Measurements from ENCODE around the gene RAB14.

Gene RAB14

GRCh38 chr9:121230256-121230655 lies 28.6 kb upstream of the RAB14 start:
- Histone ChIP-seq H3K27ac (replicated peaks) (no peak overlapping the region), H3K4me3 (replicated peaks; ENCODE audit: insufficient read depth, low read length) (no peak overlapping the region), H3K27me3 (ENCODE audit: insufficient read depth, poor library complexity, severe bottlenecking) (no peaks in the 10 kb centered on the region)
- no peak for DNase-seq (ENCODE audit: low read depth in 1 of 2, low spot score in 1 of 2)
- no peak for TF ChIP-seq SPI1 (IDR thresholded peaks at IDR 0.05; ENCODE audit: borderline replicate concordance, low read depth)
- TF ChIP-seq CTCF (IDR thresholded peaks at IDR 0.05; ENCODE audit: insufficient read depth, low read length), result no peak
- TF ChIP-seq POLR2AphosphoS5 (IDR thresholded peaks at IDR 0.05; ENCODE audit: low read depth), result no peak
- TF ChIP-seq, protein P1, sequence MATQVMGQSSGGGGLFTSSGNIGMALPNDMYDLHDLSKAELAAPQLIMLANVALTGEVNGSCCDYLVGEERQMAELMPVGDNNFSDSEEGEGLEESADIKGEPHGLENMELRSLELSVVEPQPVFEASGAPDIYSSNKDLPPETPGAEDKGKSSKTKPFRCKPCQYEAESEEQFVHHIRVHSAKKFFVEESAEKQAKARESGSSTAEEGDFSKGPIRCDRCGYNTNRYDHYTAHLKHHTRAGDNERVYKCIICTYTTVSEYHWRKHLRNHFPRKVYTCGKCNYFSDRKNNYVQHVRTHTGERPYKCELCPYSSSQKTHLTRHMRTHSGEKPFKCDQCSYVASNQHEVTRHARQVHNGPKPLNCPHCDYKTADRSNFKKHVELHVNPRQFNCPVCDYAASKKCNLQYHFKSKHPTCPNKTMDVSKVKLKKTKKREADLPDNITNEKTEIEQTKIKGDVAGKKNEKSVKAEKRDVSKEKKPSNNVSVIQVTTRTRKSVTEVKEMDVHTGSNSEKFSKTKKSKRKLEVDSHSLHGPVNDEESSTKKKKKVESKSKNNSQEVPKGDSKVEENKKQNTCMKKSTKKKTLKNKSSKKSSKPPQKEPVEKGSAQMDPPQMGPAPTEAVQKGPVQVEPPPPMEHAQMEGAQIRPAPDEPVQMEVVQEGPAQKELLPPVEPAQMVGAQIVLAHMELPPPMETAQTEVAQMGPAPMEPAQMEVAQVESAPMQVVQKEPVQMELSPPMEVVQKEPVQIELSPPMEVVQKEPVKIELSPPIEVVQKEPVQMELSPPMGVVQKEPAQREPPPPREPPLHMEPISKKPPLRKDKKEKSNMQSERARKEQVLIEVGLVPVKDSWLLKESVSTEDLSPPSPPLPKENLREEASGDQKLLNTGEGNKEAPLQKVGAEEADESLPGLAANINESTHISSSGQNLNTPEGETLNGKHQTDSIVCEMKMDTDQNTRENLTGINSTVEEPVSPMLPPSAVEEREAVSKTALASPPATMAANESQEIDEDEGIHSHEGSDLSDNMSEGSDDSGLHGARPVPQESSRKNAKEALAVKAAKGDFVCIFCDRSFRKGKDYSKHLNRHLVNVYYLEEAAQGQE (IDR thresholded peaks at IDR 0.05; ENCODE audit: insufficient replicate concordance, low read depth), result no peak
- no peak for TF ChIP-seq GABPA (IDR thresholded peaks at IDR 0.05; ENCODE audit: low read depth)

DNA sequence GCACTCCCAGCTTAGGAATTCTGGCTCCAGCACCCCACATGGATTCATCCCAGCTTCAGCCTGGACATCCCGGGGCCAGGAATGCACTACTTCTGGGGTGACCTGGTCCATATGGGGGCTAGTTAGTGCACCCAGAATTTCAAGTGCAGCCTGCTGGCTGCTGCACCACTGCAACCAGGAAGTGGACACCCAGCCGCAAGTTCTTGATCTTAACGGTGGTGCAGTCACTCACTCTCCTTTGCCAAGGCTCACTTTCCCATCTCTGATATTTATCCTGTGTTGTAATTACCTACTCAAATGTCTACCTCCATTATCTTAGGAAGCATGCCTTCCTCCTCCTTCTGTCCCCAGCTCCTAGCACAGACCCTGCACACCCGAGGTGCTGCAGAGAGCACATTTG lies 26.2 kb upstream of the RAB14 start:
- TF ChIP-seq, protein P1 (IDR thresholded peaks at IDR 0.05; ENCODE audit: insufficient replicate concordance, low read depth), result no peak
- 0 out of 2 replicates have a peak, but pooled peaks have one; percentile 12 for TF ChIP-seq SPI1 (IDR thresholded peaks at IDR 0.05; ENCODE audit: borderline replicate concordance, low read depth)
- DNase-seq (ENCODE audit: low read depth in 1 of 2, low spot score in 1 of 2), result peak in 1 of 2 experiments; percentile 50
- no peaks in the 10 kb centered on the region for H3K27me3 ChIP-seq (ENCODE audit: insufficient read depth, poor library complexity, severe bottlenecking)

DNA sequence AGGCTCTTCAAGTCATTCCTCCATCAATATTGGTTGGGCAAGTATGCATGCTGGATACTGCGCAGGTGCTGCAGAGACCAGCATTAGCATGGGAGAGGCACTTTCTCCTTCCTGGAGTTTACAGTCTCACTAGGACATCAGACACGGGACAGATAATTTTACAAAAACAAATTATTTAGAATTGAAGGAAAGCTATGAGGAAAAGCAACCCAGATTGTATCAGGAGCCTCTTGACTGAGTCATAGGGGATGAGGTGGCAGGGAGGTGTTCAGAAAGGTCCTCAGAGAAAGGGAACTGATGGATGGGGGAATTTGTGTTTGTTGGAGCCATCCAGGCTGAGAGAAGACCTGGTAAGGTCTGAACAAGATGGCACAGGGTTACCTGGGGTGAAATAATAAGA lies 24.5 kb upstream of the RAB14 start:
- no peaks in the 10 kb centered on the region for H3K27me3 ChIP-seq (ENCODE audit: insufficient read depth, poor library complexity, severe bottlenecking)
- TF ChIP-seq SPI1 (IDR thresholded peaks at IDR 0.05; ENCODE audit: borderline replicate concordance, low read depth) (no peak), POLR2AphosphoS5 (IDR thresholded peaks at IDR 0.05; ENCODE audit: low read depth) (no peak), GABPA (IDR thresholded peaks at IDR 0.05; ENCODE audit: low read depth) (no peak), CTCF (IDR thresholded peaks at IDR 0.05; ENCODE audit: insufficient read depth, low read length) (no peak)
- TF ChIP-seq, protein P1 (IDR thresholded peaks at IDR 0.05; ENCODE audit: insufficient replicate concordance, low read depth), result no peak
- DNase-seq (ENCODE audit: low read depth in 1 of 2, low spot score in 1 of 2), result no peak
- H3K27ac ChIP-seq (replicated peaks), result no peak overlapping the region
- no peak overlapping the region for H3K4me3 ChIP-seq (replicated peaks; ENCODE audit: insufficient read depth, low read length)

More for the DNA sequence above, 26.2 kb upstream of the RAB14 start:
- Histone ChIP-seq H3K27ac (replicated peaks) (peak overlapping the region; percentile 66), H3K4me3 (replicated peaks; ENCODE audit: insufficient read depth, low read length) (no peak overlapping the region)

All from HL-60 (cell line).